Body of pancreas (tissue), 4 donors: Measurements from ENCODE around the gene OPN5.

Source experiments
- POLR2A ChIP-seq, 3 donors: fragments of 450-650 bp; IDR thresholded peaks; one replicate each; pipeline ENCODE4 v1.6.1; 2016; ENCODE audit warnings: antibody characterized with exemption in 3 of 3, mild to moderate bottlenecking in 2 of 3
- TF ChIP-seq, protein P1 (sequence below), 7 experiments: fragments of 450-650 bp in 4 of 7; fragments of 200-600 bp in 3 of 7; sonication (generic) in 3 of 7; IDR thresholded peaks; one replicate each; pipeline ENCODE4 v1.5.1; 2016 to 2019; ENCODE audit warnings: antibody characterized with exemption in 7 of 7

DNA sequence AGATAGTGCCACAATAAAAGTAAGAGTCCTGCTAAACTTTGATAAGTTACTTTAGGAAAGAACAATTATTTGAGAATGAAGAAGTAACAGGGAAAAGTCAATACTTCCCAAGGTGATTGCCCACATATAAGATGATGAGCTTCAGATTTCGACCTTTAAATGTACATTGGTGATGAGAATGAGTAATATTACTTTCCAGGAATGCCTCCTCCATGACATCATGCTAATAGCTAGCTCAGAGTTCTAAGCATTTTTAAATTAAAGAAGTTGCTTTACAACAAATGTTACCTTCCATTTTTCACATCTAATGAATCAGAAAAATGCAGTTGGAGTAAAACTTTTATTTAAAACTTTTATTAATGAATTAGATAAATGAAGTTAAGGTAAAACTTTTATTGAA, 22.5 kb upstream of the OPN5 start:
- TF ChIP-seq, protein P1, sequence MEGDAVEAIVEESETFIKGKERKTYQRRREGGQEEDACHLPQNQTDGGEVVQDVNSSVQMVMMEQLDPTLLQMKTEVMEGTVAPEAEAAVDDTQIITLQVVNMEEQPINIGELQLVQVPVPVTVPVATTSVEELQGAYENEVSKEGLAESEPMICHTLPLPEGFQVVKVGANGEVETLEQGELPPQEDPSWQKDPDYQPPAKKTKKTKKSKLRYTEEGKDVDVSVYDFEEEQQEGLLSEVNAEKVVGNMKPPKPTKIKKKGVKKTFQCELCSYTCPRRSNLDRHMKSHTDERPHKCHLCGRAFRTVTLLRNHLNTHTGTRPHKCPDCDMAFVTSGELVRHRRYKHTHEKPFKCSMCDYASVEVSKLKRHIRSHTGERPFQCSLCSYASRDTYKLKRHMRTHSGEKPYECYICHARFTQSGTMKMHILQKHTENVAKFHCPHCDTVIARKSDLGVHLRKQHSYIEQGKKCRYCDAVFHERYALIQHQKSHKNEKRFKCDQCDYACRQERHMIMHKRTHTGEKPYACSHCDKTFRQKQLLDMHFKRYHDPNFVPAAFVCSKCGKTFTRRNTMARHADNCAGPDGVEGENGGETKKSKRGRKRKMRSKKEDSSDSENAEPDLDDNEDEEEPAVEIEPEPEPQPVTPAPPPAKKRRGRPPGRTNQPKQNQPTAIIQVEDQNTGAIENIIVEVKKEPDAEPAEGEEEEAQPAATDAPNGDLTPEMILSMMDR (IDR thresholded peaks at IDR 0.05): no peak
- TF ChIP-seq POLR2A (IDR thresholded peaks at IDR 0.05): no peak
